Activated T-cell treated with anti-CD3 and anti-CD28 coated beads for 1 hour (primary cell): ENCODE data around the gene GALNT13.

Experiments used
- DNase-seq: peaks from one replicate; pipeline ENCODE4 v3.0.0-alpha.2; 2020; ENCODE audit warnings: low read depth

Gene GALNT13

GRCh38 chr2:154481336-154481735, 609.6 kb downstream of the GALNT13 start:
- DNase-seq, result no peak

- DNase-seq, result no peak
Measured at GRCh38 chr2:154484338-154485099, 612.8 kb downstream of the GALNT13 start.

- DNase-seq, result no peak
Measured at GRCh38 chr2:154488801-154489200, 617.1 kb downstream of the GALNT13 start.

- DNase-seq, result no peak
Measured at GRCh38 chr2:154489266-154489858, 617.6 kb downstream of the GALNT13 start.

GRCh38 chr2:154490530-154490929, 618.8 kb downstream of the GALNT13 start:
- DNase-seq, result no peak

DNA sequence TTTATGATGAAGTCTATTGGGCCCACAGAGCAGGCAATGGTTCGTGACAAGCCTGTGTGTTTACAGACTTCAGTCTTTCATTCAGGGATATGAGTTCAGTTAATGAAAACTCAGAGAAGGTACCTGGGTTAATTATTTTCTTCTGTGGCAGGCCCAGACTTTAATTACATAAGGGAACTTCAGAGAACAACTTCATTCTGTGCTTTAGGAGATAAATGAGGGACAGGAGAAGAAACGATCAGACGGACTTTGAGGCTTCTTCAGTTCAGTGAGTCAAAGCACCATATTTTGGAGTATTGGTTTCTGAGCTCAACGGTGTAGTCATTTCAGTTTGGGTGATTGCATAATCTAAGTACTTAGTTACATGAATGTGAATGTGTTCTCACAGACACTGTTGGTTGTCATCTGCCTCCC, 623.7 kb downstream of the GALNT13 start:
- DNase-seq, result no peak

DNA sequence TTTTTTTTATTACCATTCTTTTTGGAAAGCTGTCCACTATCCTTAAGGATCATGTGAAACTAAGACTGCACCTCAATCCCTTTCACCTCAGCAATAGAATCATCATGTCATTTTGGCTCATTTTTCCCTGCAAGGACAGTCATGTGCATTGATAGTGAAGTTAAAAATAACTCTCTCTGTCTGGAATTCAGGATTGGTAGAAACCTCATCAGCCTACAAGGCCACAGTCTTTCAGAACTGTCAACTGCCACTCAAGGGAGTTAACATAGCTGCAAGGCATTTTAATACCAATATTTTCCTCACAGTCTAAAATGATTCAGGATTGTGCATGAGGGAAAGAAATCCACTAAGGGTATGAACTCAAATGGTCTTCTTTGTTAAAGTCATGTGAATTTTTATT, 625.3 kb downstream of the GALNT13 start:
- no peak for DNase-seq
